Activated CD4-positive, alpha-beta T cell treated with anti-CD3 and anti-CD28 coated beads, Interleukin-2, amount 10 ng/mL, durations not matched to agents 7 days and 5 days (primary cell): ENCODE measurements around the gene CPZ. TPM values are rescaled to one million over a fixed set of nuclear protein-coding genes. Genes with fewer than 3 reads are reported as not detected.

Source experiments
- CTCF ChIA-PET: fragments of 350-600 bp; sonication (Branson Sonifier 250); formaldehyde crosslinking; loops from one replicate; lab custom pipeline; 2021; ENCODE audit warnings: antibody characterized with exemption; lab: Charles Lee
- POLR2A ChIA-PET: fragments of 350-600 bp; sonication (Branson Sonifier 250); formaldehyde crosslinking; loops from one replicate; lab custom pipeline; 2021; ENCODE audit warnings: antibody characterized with exemption; lab: Charles Lee
- DNase-seq: peaks from one replicate; pipeline ENCODE4 v3.0.0-alpha.2; 2020
- H3K27ac Mint-ChIP-seq: one replicate; pipeline ENCODE4 v1.8.0; 2021; ENCODE audit warnings: mild to moderate bottlenecking, moderate library complexity, mixed read lengths
- H3K27me3 Mint-ChIP-seq: one replicate; pipeline ENCODE4 v1.8.0; 2021; ENCODE audit warnings: mixed read lengths
- H3K36me3 Mint-ChIP-seq: one replicate; pipeline ENCODE4 v1.8.0; 2021; ENCODE audit warnings: low read depth, mixed read lengths
- H3K4me1 Mint-ChIP-seq: one replicate; pipeline ENCODE4 v1.8.0; 2021; ENCODE audit warnings: mixed read lengths
- H3K4me3 Mint-ChIP-seq: one replicate; pipeline ENCODE4 v1.8.0; 2021; ENCODE audit warnings: mild to moderate bottlenecking, moderate library complexity, mixed read lengths
- H3K9me3 Mint-ChIP-seq: one replicate; pipeline ENCODE4 v1.8.0; 2021; ENCODE audit warnings: mixed read lengths
- total RNA-seq, 2 experiments: library from RNA; stranded (reverse); gene quantifications; one replicate each; pipeline ENCODE4 v1.2.3, GENCODE V29; 2021

The CPZ gene
- total RNA-seq, 2 experiments from 2014 or later, result not detected

DNA sequence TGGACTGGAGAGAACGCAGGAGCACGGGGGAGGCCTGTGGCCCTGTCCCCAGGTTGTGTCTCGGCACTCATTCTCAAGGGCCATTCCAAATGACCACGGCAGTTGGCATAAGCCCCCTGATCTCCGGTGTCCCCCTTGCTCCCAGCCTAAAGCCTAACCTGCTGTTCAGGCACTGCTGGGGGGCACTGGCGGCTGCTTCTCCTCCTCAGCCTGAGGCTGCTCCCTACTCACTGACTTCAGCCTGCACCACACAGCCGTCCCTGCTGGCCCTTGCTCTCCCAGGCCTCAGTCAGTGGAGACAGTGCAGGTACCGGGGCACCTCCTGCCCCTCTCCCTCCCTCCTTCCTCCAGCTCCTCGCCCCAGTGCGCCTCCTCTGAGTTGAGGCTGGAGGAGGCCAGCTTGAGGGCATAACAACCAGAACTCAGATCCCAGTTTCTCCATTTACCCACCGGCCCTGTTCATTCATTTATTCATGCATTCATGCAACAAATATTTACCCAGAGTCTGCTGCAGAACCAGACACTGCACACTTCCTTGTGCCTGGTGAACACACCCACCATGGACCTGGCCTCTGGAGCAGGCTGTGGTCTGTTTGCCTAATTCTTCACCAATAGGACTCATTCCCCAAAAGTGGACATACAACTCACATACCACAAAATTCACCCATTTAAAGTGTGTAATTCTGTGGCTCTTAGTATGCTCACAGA lies 65.0 kb downstream of the CPZ start:
- DNase-seq, result no peak
- ChIA-PET POLR2A (no interaction called here), CTCF (no interaction called here)
- Mint-ChIP-seq H3K4me3 (no peak overlapping the region), H3K9me3 (peaks cover 2% of the 10 kb centered on the region), H3K27ac (no peak overlapping the region), H3K27me3 (no peaks in the 10 kb centered on the region), H3K36me3 (no peaks in the 10 kb centered on the region), H3K4me1 (no peaks in the 10 kb centered on the region)

- Mint-ChIP-seq H3K4me1 (no peaks in the 10 kb centered on the region), H3K27me3 (no peaks in the 10 kb centered on the region), H3K9me3 (no peaks in the 10 kb centered on the region), H3K36me3 (no peaks in the 10 kb centered on the region), H3K27ac (no peak overlapping the region), H3K4me3 (no peak overlapping the region)
- no peak for DNase-seq
- CTCF ChIA-PET, result no interaction called here
- POLR2A ChIA-PET, result no interaction called here
Observed at GRCh38 chr4:8662776-8663175, 70.2 kb downstream of the CPZ start.

- DNase-seq, result no peak
- Mint-ChIP-seq H3K27ac (no peak overlapping the region), H3K27me3 (no peaks in the 10 kb centered on the region), H3K4me1 (no peaks in the 10 kb centered on the region), H3K4me3 (no peak overlapping the region), H3K36me3 (no peaks in the 10 kb centered on the region), H3K9me3 (no peaks in the 10 kb centered on the region)
- POLR2A ChIA-PET, result no interaction called here
- CTCF ChIA-PET, result no interaction called here
Observed at GRCh38 chr4:8664031-8664805, 71.7 kb downstream of the CPZ start.

GRCh38 chr4:8664976-8665375 lies 72.4 kb downstream of the CPZ start:
- Mint-ChIP-seq H3K27ac (no peak overlapping the region), H3K4me1 (no peaks in the 10 kb centered on the region), H3K27me3 (no peaks in the 10 kb centered on the region), H3K36me3 (no peaks in the 10 kb centered on the region), H3K4me3 (no peak overlapping the region), H3K9me3 (no peaks in the 10 kb centered on the region)
- POLR2A ChIA-PET, result no interaction called here
- CTCF ChIA-PET, result no interaction called here
- no peak for DNase-seq

- no peaks in the 10 kb centered on the region for H3K27me3 Mint-ChIP-seq
- H3K4me3 Mint-ChIP-seq, result no peak overlapping the region
- no peaks in the 10 kb centered on the region for H3K36me3 Mint-ChIP-seq
- ChIA-PET POLR2A (no interaction called here), CTCF (no interaction called here)
- H3K9me3 Mint-ChIP-seq, result no peaks in the 10 kb centered on the region
- DNase-seq, result no peak
- H3K4me1 Mint-ChIP-seq, result no peaks in the 10 kb centered on the region
- H3K27ac Mint-ChIP-seq, result no peak overlapping the region
Observed at GRCh38 chr4:8665406-8666360, 73.1 kb downstream of the CPZ start.

- CTCF ChIA-PET, result no interaction called here
- Mint-ChIP-seq H3K36me3 (no peaks in the 10 kb centered on the region), H3K27ac (no peak overlapping the region), H3K9me3 (no peaks in the 10 kb centered on the region), H3K27me3 (no peaks in the 10 kb centered on the region), H3K4me3 (no peak overlapping the region), H3K4me1 (no peaks in the 10 kb centered on the region)
- POLR2A ChIA-PET, result no interaction called here
- DNase-seq, result no peak
Observed at GRCh38 chr4:8666581-8666980, 74.0 kb downstream of the CPZ start.

Other genes with a start within 250 kb of the CPZ start
- 10 to 100 TPM; 13.8 to 15.4 TPM for gene ACOX3, start 152.0 kb upstream of the CPZ start, total RNA-seq
- 10 to 100 TPM; 17.5 to 21.4 TPM for gene TRMT44, start 152.0 kb upstream of the CPZ start, total RNA-seq
- not detected for gene GPR78, start 12.4 kb upstream of the CPZ start, total RNA-seq